ENCODE measurements around the gene SETD4. TPM values are rescaled to one million over a fixed set of nuclear protein-coding genes. Genes with fewer than 3 reads are reported as not detected.

Gene SETD4
- total and polyA plus RNA-seq, 4 donors: 2.9 to 12.0 (median 6.8) TPM

GRCh38 chr21:36052860-36053714 is 7.2 kb downstream of the SETD4 start:
- no peak overlapping the region for H3K9ac ChIP-seq (ENCODE audit: low read depth in 1 of 2, low read length in 2 of 2)
- no peaks in the 10 kb centered on the region for H3K4me1 ChIP-seq (ENCODE audit: control insufficient read depth in 4 of 4, insufficient read depth in 4 of 4, low read length in 3 of 4)
- H3K27ac ChIP-seq (ENCODE audit: low read depth in 1 of 2, low read length in 2 of 2): no peak overlapping the region
- H3K27me3 ChIP-seq (ENCODE audit: control insufficient read depth in 4 of 4, insufficient read depth in 4 of 4, low read length in 3 of 4): no peaks in the 10 kb centered on the region
- no peak for TF ChIP-seq ZBTB33 (IDR thresholded peaks at IDR 0.05)
- TF ChIP-seq YY1 (IDR thresholded peaks at IDR 0.05): no peak
- no peak for TF ChIP-seq REST (IDR thresholded peaks at IDR 0.05)
- no peak for TF ChIP-seq MAX (IDR thresholded peaks at IDR 0.05)
- TF ChIP-seq EGR1 (IDR thresholded peaks at IDR 0.05; ENCODE audit: low read depth in 2 of 2): no peak
- TF ChIP-seq HNF4A (conservative IDR thresholded peaks at IDR 0.05): no peak
- peaks cover 9 to 62% (median 46%) of the 10 kb centered on the region in 4 donors for H3K36me3 ChIP-seq (ENCODE audit: control insufficient read depth in 4 of 4, insufficient read depth in 3 of 4, low read depth in 1 of 4, low read length in 3 of 4)
- WGBS: 86% methylated on average over 10 of the region's 10 CpGs
- H3K9me3 ChIP-seq (ENCODE audit: control insufficient read depth in 4 of 4, low read length in 3 of 4): no peaks in the 10 kb centered on the region
- no peak overlapping the region for H3K4me3 ChIP-seq (ENCODE audit: low read depth in 1 of 3, low read length in 3 of 3)
- DNase-seq (ENCODE audit: low spot score): no peak

GRCh38 chr21:36048357-36048756 is 12.0 kb downstream of the SETD4 start:
- Histone ChIP-seq H3K27me3 (ENCODE audit: control insufficient read depth in 4 of 4, insufficient read depth in 4 of 4, low read length in 3 of 4) (no peaks in the 10 kb centered on the region), H3K36me3 (ENCODE audit: control insufficient read depth in 4 of 4, insufficient read depth in 3 of 4, low read depth in 1 of 4, low read length in 3 of 4) (peaks cover 4 to 70% (median 45%) of the 10 kb centered on the region in 4 donors), H3K9me3 (ENCODE audit: control insufficient read depth in 4 of 4, low read length in 3 of 4) (no peaks in the 10 kb centered on the region), H3K9ac (ENCODE audit: low read depth in 1 of 2, low read length in 2 of 2) (no peak overlapping the region), H3K4me3 (ENCODE audit: low read depth in 1 of 3, low read length in 3 of 3) (no peak overlapping the region), H3K4me1 (ENCODE audit: control insufficient read depth in 4 of 4, insufficient read depth in 4 of 4, low read length in 3 of 4) (no peaks in the 10 kb centered on the region), H3K27ac (ENCODE audit: low read depth in 1 of 2, low read length in 2 of 2) (no peak overlapping the region)
- no peak for DNase-seq (ENCODE audit: low spot score)
- 96% methylated on average over 7 of the region's 7 CpGs for WGBS
- no peak for TF ChIP-seq NR2F2 (IDR thresholded peaks at IDR 0.05)
- TF ChIP-seq YY1 (IDR thresholded peaks at IDR 0.05): no peak
- TF ChIP-seq TAF1 (conservative IDR thresholded peaks at IDR 0.05): no peak
- TF ChIP-seq JUND (IDR thresholded peaks at IDR 0.05): no peak
- no peak for TF ChIP-seq HNF4A (conservative IDR thresholded peaks at IDR 0.05)
- no peak for TF ChIP-seq EGR1 (IDR thresholded peaks at IDR 0.05; ENCODE audit: low read depth in 2 of 2)
- TF ChIP-seq SP1 (IDR thresholded peaks at IDR 0.05): no peak
- TF ChIP-seq REST (IDR thresholded peaks at IDR 0.05): no peak

Data from liver (tissue), 9 donors.